Left cardiac atrium (tissue), 4 donors: ENCODE results near the gene SIK2. TPM values are rescaled to one million over a fixed set of nuclear protein-coding genes. Genes with fewer than 3 reads are reported as not detected.
A peak's percentile ranks its signal among the peaks of the same experiment; 100 is the strongest.
"Not testable (repeated sequence)": the region's sequence is repeated elsewhere in the genome, so short reads cannot be mapped to it uniquely, and the experiment has no call there.

ENCODE experiments used
- ATAC-seq, 2 donors: fragments of 200-7000 bp; cut with Tn5 transposase; one replicate each; pipeline ENCODE4 v1.9.1; 2020; ENCODE audit warnings: mild to moderate bottlenecking in 2 of 2, moderate library complexity in 2 of 2
- DNase-seq: peaks from one replicate; pipeline ENCODE4 v3.0.0-alpha.2; 2020
- intact Hi-C, 2 donors: fragments of 100-400 bp; cut with DNase I; formaldehyde crosslinking; loops; one replicate each; pipeline versions ENCODE4 v1.14.1 to v1.15.1; 2022 to 2023
- total RNA-seq, 2 donors: library from RNA; stranded (reverse); fragmentation: NEBNext Ultra II Directional; extraction: Animal tissue kit (Norgen Biotek cat#: 25700); gene quantifications; one replicate each; pipeline ENCODE4 v1.2.1, GENCODE V29; 2021
- donor health status: DM: no; HTN: yes; CAD: no.
- donor health status: DM: no; HTN: yes; CAD: no; lungs with severe emphysema.
- donor health status: DM: yes; HTN: yes; CAD: no.
- donor health status: Dilated cardiomyopathy.

SIK2 gene
- total RNA-seq, 2 donors from 2014 or later, result 24.3 to 51.6 TPM

- intact Hi-C loops, result no loop called here
- DNase-seq (no peak), ATAC-seq (no peak)
Measured at GRCh38 chr11:111715142-111715816, 113.0 kb downstream of the SIK2 start.

DNA sequence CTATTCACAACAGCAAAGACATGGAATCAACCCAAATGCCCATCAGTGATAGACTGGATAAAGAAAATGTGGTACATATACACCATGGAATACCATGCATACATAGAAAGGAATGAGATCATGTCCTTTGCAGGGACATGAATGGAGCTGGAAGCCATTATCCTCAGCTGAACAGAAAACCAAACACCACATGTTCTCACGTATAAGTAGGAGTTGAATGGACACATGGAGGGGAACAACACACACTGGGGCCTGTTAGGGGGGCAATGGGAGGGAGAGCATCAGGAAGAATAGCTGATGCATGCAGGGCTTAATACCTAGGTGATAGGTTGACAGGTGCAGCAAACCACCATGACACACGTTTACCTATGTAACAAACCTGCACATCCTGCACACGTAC, 115.4 kb downstream of the SIK2 start:
- intact Hi-C loops, DNase-seq, ATAC-seq: not testable (repeated sequence)

- DNase-seq (no peak), ATAC-seq (peak; percentile 42 to 55)
- intact Hi-C loops, result no loop called here
Measured at GRCh38 chr11:111718436-111718835, 116.2 kb downstream of the SIK2 start.

- intact Hi-C loops, result no loop called here
- DNase-seq (no peak), ATAC-seq (no peak)
Measured at GRCh38 chr11:111718859-111719258, 116.6 kb downstream of the SIK2 start.

DNA sequence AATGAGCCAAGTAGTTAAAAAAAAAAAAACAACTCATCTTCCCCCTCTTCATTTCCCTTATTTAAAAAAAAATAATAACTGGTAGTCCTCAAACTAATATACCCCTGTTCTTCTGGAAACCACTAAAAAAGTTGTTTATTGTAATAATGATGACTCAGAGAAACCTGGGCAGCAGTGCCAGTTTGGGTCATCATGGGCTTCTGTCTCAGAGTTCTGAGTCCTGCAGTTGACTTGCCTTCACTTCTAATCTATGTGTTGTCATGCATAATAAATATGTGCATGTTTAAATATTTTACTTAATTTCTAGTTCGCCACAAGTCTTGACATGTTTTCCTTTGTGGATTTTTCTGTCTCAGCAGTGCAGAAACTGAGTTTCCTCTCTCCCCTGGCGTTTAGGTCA, 117.1 kb downstream of the SIK2 start:
- DNase-seq, result no peak
- intact Hi-C loops, result no loop called here
- ATAC-seq, result no peak

- ATAC-seq (no peak), DNase-seq (no peak)
- intact Hi-C loops, result no loop called here
Measured at GRCh38 chr11:111720801-111721494, 118.7 kb downstream of the SIK2 start.

DNA sequence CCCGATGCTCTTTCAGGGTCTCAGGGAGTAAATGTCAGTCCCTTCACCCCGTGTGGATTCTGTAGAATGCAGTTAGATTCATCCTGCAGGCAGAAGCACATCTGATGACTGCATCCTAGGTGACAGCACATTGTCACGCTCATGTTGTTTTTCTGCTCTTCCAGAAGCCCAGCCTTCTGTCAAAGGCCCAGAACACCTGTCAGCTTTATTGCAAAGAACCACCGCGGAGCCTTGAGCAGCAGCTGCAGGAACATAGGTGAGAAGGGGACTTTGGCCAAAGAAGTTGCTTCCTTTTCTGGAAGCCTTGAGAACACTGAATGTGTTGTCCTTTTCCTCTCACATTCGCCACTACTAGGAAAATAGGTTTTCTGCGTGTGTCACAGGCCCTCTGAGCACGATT, 120.3 kb downstream of the SIK2 start:
- intact Hi-C loops, result no loop called here
- ATAC-seq, result no peak
- DNase-seq, result no peak

- DNase-seq, result no peak
- intact Hi-C loops, result no loop called here
- peak; percentile 51 to 60 for ATAC-seq
Measured at GRCh38 chr11:111723595-111723994, 121.3 kb downstream of the SIK2 start.

DNA sequence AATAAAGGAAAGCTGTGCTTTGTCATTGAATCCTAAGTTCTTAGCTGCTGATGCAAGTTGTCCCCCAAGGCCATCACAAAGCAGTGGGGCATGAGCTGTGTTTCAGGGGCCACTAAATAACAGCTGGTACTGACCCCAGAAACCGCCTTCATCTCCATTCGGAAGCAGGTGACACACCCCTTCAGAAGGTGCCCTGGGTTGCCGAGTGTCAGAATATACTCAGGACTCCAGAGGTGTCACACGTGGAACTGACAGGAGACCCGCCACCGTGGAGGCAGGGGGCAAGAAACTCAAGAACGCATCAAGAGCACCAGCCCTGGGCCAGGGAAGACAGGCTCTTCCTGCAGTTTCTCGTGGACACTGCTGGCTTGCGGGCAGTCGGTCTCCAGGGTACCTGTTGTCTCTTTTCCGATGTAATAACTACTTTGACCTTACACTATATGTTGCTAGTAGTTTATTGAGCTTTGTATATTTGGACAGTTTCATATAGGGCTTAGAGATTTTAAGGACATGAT, 122.4 kb downstream of the SIK2 start:
- no peak for ATAC-seq
- DNase-seq, result no peak
- intact Hi-C loops, result no loop called here

DNA sequence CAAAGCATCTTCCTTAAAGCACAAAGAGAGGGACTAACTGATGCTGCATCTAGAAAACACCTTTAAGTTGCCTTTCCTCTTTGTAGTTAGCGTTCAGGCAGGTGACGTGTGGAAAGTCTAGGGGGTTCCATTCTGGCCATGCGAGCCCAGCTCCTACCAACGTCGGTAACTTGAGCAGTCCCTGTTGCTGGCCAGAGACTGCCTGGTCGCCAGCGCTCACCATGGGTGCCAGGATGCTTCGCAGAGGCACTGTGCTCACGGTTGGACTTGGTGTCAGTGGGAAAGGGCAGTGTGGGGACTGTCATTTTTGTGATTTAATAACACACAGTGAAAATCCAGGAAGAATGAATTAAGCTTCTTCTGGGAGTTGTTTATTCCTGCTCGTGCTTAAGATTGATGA, 123.4 kb downstream of the SIK2 start:
- intact Hi-C loops, result no loop called here
- no peak for ATAC-seq

DNA sequence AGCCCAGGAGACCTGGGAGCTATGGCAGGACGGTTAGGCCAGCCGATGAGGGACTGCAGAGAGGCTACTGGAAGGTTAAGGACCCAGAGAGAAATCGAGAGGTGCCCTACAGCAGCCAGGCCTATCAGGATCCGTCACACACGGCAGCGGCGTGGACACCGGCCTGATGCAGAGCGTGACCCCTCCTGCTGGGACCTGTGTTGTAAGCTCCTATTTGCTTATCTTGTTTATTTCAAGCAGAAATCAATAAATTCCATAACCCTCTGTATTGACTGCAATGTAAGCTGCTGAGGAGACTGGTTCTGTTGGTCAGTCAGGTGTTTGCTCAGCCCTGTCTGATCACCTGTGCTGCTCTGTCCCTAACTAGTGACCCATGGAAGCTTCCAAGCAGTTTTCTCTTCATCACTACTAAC, 124.1 kb downstream of the SIK2 start:
- intact Hi-C loops, result no loop called here
- ATAC-seq (no peak), DNase-seq (no peak)

More for the DNA sequence above, 123.4 kb downstream of the SIK2 start:
- DNase-seq, result no peak

- ATAC-seq (no peak), DNase-seq (no peak)
- intact Hi-C loops, result no loop called here
Measured at GRCh38 chr11:111727431-111727830, 125.2 kb downstream of the SIK2 start.

DNA sequence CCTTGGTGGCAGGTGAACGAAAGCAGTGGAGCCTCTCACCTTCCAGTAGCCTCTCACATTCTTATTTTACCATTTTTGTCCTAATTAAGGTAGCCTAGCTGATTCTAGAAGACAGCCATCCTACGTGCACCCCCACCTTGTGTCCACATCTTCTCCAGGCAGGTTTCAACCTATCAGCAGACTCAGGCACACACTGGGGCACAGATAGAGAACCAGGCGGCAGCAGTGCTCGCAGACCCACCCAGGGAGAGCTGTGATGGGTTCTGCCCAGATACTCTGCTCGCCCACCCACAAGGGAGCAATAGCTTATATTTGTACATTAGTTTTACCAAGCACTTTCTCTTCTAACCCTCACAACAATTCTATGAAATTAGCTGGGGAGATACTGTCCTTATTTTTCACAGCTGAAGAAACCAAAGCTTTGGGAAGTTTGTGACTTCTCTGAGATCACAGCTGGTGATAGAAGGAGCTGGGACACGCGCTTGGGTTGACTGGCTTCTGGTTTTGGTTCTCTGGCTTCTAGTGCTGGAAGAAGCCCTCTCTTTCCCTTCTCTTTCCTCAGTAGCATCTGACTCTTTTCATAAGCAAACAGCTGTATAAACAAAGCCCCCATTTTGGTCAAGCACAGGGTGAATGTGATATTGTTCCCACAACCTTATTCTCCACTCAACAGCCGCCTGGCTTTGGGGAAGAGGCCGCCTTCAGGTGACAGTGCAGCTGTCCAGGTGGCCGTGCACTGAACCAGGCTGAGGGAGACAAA, 127.0 kb downstream of the SIK2 start:
- DNase-seq, result no peak
- intact Hi-C loops, result no loop called here
- ATAC-seq, result no peak

DNA sequence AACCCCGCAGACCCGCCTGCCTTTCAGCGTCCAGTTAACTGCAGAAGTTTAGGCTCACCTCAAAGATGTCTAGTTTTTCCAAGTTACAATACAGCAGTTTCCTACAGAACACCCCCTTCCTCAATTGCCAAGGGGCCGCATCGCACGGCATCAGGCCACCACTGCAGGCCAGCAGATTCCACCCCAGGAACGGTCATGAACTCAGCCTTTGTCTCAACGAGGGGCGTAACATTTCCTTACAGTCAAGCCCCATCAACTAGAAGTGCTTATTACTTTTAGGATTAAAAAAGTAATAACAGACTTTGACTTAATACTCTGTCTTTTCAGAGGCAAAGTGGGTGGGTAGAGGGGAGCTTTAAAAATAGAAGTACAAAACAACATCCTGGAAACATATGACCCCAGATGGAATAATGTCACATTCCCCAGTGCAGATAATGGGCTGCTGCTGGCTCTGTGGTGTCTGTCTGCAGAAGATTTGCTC, 127.6 kb downstream of the SIK2 start:
- ATAC-seq, result no peak
- intact Hi-C loops, result loop anchor here in 1 of 2 donors (5.0 kb wide), 1 partner anchor 37 kb away; the partner anchor contains the start of gene PPP2R1B
- DNase-seq, result no peak

DNA sequence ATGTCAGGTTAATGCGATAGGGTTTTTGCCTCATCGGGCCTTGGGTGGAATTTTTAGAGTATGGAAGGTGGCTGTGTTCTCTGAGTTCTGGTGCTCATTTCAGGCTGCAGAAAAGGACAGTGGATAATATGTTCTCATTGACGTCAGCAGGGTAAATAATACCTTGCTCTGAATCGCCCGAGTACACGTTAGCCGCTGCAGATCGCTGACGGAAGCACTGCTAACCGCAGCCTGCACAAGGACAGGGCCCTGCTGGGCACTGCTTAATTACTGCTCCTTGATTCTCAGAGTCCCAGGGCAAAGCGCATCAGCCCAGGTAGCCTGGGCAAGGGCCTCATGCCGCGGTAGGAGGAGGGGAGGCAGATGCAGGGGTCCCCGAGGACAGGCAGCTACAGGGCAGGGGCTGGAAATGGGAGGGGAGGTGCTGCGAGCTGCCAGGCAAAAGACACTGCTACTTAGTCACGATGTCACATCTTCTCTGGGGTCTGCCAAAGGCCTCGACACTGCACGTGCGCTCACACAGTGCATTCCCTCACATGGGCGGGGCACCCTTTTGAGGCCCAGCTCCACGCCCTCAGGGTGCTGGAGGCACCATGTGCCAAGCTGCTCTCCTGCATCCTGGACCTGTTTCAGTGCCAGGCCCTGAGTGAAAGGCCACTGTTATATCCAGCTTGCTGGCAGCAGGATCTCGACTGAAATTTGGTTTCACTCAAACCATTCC, 128.8 kb downstream of the SIK2 start:
- intact Hi-C loops, result loop anchor here in 1 of 2 donors (5.0 kb wide), 1 partner anchor 36 kb away; the partner anchor contains the start of gene PPP2R1B
- ATAC-seq (peak; percentile 21 to 25), DNase-seq (peak; percentile 74)

GRCh38 chr11:111731821-111732220, 129.6 kb downstream of the SIK2 start:
- ATAC-seq (no peak), DNase-seq (no peak)
- intact Hi-C loops, result loop anchor here in 1 of 2 donors (5.0 kb wide), 1 partner anchor 35 kb away; the partner anchor contains the start of gene PPP2R1B

DNA sequence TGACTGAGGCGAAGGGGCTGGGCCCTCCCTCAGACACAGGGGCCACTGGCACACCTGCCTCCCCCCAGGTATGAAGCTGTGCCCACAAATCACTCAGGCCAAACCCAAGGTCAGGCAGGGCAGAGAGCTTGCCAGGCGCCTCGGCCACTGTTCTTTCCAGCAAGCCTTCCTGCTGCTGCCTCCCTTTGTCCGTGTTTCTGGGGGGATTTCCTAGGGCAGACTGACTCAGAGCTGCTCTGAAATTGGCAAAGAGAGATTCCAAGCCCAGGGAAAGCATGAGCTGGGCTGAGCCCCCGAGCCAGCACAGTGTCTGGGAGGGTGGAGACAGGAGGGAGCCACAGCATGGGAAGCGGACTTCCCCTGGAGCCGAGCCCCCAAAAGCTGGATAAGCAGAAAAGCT, 130.8 kb downstream of the SIK2 start:
- intact Hi-C loops, result loop anchor here in 1 of 2 donors (5.0 kb wide), 1 partner anchor 34 kb away; the partner anchor contains the start of gene PPP2R1B
- peak; percentile 74 for DNase-seq

GRCh38 chr11:111733611-111734088, 131.4 kb downstream of the SIK2 start:
- intact Hi-C loops, result loop anchor here in 1 of 2 donors (5.0 kb wide), 1 partner anchor 34 kb away; the partner anchor contains the start of gene PPP2R1B
- ATAC-seq (peak in 1 of 2 donors; percentile 0), DNase-seq (peak; percentile 49)

More for the DNA sequence above, 130.8 kb downstream of the SIK2 start:
- ATAC-seq, result peak; percentile 18 to 48
